GM21526 (cell line): ENCODE results near the gene OR8B8.
"Not testable (repeated sequence)": the region's sequence is repeated elsewhere in the genome, so short reads cannot be mapped to it uniquely, and the experiment has no call there.

ENCODE experiments used
- ATAC-seq: cut with Tn5 transposase; IDR thresholded peaks from one replicate; pipeline ENCODE4 v1.9.1; 2021; ENCODE audit warnings: moderate library complexity; ENCODE audit not compliant: unreplicated experiment, low FRiP score

The OR8B8 gene

DNA sequence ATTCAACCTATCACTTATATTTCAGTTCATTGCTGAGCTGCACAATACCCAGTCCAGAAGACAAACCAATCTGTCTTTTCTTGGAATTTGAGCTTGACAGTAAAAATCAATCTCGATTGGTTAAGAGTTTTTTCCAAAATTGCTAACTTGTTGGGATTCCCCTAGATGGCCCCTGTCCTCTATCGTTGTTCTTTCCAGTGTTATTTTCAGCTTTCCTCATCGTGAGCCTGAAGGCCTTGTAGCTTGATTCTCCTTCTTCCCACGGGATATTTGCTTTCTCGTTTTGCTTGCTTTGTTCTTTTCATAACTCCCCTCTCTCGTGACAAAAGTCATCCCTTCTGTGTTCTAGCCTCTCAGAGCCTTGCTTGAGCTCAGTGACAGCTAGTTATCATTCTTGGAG lies 3.1 kb downstream of the OR8B8 start:
- no peak for ATAC-seq

DNA sequence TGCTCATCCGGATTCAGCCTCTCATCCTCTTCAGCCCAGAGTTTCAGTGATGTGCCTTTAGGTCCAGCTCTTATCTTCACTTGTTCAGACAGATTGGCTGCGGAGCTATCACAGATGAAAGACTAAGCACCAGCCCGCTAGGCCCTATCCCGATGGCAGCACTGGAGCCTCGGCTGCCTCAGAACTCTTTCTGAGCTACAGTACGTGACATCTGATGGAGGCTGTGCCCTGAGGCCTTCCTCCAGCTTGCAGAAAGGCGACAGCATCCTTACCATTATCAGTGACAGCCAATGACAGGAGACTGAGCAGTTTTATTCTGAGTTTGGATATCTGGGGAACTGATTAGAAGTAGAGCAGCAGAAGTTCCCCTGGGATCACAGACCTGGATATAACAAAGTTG lies 4.0 kb downstream of the OR8B8 start:
- no peak for ATAC-seq

DNA sequence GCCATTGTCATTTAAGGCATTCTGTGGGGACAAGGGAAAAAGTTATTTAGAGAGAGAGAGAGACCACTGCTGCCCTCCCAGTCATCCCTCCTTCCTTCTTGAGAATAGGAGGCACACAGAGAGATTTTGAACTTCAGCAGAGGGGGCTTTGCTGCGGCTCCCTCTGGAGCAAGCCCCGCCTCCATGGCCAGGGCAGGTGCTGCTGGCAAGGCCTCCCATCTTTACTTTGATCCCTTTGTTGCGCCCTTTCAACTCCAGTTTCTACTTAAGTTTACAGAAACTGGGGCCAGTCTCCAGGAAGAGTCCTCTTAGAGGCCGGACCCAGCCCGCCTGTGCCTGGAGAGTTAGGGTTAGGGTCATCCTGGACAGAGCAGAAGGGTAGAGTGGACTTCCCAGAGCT lies 4.4 kb downstream of the OR8B8 start:
- ATAC-seq: no peak

DNA sequence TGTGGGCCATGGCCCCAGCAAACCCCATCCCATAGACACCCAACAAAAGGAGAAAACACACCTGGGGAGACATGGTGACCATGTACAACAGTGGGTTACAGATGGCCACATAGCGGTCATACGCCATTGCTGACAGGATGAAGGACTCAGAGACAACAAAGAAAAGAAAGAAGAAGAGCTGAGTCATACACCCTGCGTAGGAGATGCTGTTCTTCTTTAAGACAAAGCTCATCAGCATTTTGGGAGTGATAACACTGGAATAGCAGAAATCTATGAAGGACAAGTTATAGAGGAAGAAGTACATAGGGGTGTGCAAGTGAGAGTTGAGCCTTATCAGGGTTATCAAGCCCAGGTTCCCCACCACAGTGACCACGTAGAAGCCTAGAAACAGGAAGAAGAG lies 4.9 kb downstream of the OR8B8 start:
- no peak for ATAC-seq

DNA sequence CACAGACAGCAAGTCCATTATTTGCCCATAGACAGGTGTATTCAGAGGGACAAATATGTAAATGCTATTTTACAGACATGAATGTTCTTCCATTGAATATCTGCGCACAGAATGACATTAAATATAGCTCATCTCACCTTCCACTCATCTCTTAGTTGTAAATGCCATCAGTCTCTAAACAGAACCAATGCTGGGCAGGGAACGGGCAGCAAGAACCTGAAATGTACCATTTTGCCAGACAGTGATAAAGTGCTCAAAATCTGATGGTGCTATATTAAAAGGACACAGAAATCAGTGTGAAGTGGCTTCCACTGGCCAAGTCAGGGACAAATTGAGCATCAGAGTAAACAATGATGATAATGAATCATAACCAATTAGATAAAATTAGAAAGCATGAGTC lies 10.8 kb downstream of the OR8B8 start:
- no peak for ATAC-seq

DNA sequence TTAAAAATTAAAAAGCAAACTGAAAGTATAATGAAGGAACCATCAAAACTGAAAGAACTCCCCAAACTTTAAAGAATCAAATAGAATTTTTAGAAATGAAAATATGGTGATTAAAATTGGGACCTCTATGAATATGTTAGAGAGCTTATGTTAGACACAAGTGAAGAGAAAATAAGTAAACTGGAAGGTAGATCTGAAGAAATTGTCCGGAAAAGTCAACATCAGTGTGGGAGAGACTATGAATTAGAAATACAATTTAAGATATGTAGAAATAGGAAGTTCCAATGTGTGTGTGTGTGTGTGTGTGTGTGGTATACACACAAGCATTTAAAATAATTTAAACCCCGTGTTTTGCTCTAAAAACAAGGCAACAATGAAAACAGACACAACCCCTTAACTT lies 15.9 kb downstream of the OR8B8 start:
- no peak for ATAC-seq

DNA sequence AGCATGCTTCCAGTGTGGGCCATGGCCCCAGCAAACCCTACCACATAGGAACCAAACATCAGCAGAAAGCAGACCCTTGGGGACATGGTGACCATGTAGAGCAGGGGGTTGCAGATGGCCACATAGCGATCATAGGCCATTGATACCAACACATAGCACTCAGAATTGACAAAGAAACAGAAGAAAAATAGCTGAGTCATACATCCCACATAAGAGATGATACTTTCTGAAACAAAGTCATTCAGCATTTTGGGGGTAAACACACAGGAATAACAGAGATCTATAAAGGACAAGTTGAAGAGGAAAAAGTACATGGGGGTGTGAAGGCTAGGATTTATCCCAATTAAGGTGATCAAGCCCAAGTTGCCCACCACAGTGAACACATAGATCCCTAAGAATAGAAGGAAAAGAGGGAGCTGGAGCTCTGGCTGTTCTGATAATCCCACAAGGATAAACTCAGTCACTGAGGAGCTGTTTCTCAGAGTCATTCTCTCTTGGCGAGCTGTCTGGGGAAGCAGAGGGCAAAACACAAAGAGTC lies 21.0 kb downstream of the OR8B8 start, which contains the start of gene OR8B4:
TSS of gene OR8B4 (minus strand) at position 488 of the 538 bp plus-strand sequence. CDS start at position 488, 0 bp downstream.
- no peak for ATAC-seq

DNA sequence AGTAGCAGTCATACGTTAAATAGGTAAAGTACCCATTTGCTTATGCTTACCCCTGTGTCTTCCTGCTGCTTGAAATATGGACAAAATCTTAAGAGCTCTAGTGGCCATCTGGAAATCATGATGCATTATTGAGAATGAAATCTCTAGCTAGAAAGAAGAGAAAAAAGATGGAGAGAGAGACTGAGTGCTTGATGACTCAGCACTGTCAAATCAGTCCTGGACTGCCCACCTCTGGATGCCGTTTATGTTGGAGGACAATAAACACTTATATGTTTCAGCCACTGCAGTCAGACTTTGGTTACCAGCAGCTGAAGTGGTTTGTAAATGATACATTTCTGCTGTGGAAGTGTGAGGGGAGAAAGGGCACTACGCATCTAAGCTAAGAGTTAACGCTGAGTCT lies 24.5 kb downstream of the OR8B8 start:
- no peak for ATAC-seq

DNA sequence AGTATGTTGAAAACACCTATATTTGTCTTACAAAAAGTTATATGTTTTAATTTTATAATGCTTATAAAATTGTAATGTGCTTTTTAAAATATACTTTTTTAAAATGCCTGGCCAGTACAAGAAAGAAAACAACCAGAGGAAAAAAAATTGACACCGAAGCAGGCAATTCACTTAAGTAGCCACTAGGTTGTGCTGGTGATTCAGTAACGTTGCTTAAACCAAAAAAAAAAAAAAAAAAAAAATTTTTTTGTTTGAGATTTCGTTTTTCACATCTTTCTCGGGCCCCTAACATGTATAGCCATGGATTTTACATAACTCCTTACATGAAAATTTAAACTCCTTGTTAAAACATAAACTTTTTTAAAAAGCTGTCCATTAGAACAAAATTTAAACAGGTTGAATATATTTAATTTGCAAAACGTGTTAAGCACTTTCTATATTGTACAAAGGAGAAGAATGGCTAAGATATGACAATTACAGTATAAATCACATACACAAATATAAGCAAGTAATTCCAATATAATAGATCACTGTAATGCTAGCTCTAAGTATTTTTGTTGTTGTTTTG lies 30.1 kb downstream of the OR8B8 start:
- ATAC-seq: peak; percentile 63

DNA sequence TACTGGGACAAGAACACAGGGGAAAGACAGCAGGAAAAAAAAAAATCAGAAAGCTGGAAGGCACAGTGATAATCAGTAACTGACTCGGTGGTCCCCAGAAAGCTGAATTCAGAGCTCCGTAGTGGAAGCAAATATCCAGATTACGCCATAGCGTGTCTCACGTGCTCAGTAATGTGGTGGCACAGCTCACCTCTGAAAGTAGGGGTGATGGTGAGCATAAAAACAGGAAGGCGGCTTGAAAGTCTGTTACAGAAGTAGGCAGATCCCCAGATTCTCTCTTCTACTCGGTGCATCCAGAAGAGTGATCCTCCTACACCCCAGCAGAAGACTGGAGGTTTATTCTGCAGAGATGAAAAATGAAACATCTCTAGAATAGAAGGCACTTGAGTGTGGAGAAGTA lies 35.6 kb downstream of the OR8B8 start:
- ATAC-seq: no peak

DNA sequence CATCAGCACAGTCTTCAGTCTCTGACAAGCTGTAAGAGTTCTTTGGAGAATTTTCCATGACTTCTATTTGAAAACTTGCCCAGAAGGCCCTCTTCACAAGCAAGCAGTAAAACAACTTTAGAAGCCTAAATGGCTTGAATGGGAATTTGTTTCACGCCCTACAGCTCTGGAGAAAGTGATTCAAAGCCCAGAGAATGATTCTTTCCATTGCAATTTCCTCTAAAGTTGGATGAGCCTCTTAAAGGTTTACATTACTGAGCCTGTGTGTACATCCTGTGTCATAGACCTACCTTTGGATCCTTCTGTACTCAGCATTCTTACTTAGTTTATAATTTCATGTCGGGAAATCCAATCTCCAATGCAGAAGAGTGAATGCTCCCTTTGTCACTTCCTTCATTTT lies 39.9 kb downstream of the OR8B8 start:
- no peak for ATAC-seq

DNA sequence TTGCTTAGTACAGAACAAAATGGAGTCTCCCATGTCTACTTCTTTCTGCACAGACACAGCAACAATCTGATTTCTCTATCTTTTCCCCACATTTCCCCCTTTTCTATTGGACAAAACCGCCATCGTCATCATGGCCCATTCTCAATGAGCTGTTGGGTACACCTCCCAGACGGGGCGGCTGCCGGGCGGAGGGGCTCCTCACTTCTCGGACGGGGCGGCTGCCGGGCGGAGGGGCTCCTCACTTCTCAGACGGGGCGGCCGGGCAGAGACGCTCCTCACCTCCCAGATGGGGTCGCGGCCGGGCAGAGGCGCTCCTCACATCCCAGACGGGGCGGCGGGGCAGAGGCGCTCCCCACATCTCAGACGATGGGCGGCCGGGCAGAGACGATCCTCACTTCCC lies 42.3 kb downstream of the OR8B8 start:
- ATAC-seq: not testable (repeated sequence)

DNA sequence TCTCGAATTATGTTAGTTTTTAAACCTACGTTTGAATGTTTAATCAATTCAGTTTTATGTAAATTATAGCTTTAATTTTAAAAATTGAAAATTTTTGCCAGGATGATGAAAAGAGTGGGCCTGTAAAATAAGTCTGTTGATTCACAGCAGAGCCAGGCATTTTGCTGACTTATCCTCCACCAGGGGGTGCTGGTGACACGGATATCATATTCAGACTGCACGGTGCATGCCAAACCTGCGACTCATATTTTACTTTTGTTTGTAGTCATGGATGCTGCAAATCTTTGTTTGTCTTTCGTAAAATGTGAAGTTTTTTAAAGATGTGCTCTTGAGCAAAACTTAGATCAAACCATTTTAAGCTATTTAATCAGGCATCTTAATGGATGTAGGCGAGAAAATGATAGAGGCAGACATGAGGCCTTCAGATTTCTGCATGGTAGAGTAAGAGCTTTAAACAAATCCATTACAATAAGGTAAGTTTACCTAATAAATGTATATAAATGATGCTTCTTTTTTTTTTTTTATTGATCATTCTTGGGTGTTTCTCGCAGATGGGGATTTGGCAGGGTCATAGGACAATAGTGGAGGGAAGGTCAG lies 43.1 kb downstream of the OR8B8 start:
- ATAC-seq: peak; percentile 92

DNA sequence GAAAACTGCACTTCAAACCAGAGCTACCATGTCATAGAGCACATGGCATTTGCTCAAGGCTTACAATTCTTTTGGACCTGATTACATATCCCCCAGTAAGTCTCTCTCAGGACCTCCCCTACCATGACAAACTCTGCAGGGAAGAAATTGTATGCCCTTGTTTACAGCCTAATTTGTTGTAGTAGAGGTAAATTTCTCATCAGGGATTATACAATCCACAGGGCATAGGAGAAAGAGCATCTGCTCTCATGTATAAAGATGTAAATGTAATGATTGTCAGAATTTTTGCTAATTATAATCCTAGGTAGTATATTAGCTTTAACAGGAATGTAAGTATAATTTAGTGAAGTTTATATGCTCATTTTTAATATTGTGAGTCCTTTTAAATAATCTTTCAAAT lies 46.6 kb downstream of the OR8B8 start, which contains the start of gene OR8B3:
TSS of gene OR8B3 (minus strand) at position 101 of the 400 bp plus-strand sequence. CDS start 1,673 bp downstream, outside the sequence.
- ATAC-seq: no peak

DNA sequence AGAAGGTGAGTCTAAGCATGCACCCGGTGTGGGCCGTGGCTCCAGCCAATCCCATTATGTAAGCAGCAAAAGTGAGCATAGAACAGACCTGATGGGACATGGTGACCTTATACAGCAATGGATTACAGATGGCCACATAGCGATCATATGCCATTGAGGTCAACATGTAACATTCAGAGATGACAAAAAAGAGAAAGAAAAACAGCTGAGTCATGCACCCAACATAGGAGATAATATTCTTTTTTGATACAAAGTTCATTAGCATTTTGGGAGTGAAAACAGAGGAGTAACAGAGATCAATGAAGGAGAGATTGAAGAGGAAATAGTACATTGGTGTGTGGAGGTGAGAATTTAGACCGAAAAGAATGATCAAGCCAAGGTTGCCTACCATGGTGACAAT lies 48.6 kb downstream of the OR8B8 start:
- ATAC-seq: not testable (repeated sequence)

DNA sequence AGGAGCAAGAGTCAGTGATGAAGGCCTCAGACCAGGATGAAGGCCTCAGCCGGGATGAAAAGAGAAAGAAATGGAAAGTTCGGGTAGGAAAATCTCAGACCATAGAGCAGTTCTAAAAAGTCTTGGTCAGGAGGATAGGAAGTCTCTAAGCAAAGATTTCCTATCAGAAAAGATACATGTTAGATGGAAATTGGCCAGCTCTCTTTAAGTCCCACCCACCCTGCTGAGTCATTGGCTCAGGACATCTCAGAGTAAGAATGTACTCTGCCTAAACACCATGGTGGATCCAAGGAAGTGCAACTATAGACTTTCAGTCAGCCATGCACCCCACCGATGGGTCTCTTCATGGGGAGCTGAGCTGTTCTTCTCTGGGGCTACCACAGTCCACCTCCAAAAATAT lies 51.1 kb downstream of the OR8B8 start:
- no peak for ATAC-seq
